A673 (cell line): Measurements from ENCODE around the gene SLCO1A2. TPM values are rescaled to one million over a fixed set of nuclear protein-coding genes. Genes with fewer than 3 reads are reported as not detected.

ENCODE experiments used
- BruUV-seq: library from RNA; stranded (reverse); fragments of 400-500 nt; replicated peaks from 2 replicates; lab custom pipeline; 2021; lab: Mats Ljungman, UMichigan
- CTCF ChIA-PET: fragments of 300-600 bp; sonication (Branson Sonifier 250); formaldehyde crosslinking; loops from one replicate; lab custom pipeline; 2022; ENCODE audit warnings: antibody characterized with exemption; lab: Charles Lee
- POLR2A ChIA-PET: fragments of 300-600 bp; sonication (Branson Sonifier 250); formaldehyde crosslinking; loops from one replicate; lab custom pipeline; 2022; ENCODE audit warnings: antibody characterized with exemption; ENCODE audit not compliant: low non-redundant PET; lab: Charles Lee
- DNase-seq: peaks from one replicate; pipeline ENCODE4 v3.0.0-alpha.2; 2015; ENCODE audit warnings: low spot score
- H3K27ac ChIP-seq: fragments of 200-600 bp; sonication (generic); 2 replicates; pipeline ENCODE4 v1.5.1; 2016; ENCODE audit warnings: mixed run types, low read depth, mild to moderate bottlenecking, mixed read lengths, antibody characterized with exemption, low read length; ENCODE audit not compliant: poor library complexity, severe bottlenecking
- H3K27me3 ChIP-seq: fragments of 200-600 bp; sonication (generic); replicated peaks from 2 replicates; pipeline ENCODE4 v1.6.1; 2017; ENCODE audit warnings: mixed run types, low read depth, mild to moderate bottlenecking, mixed read lengths, antibody characterized with exemption, low read length; ENCODE audit not compliant: insufficient read depth, poor library complexity
- H3K36me3 ChIP-seq: fragments of 200-600 bp; sonication (generic); 2 replicates; pipeline ENCODE4 v1.6.1; 2016; ENCODE audit warnings: mixed run types, mild to moderate bottlenecking, mixed read lengths, antibody characterized with exemption, low read length; ENCODE audit not compliant: insufficient read depth, poor library complexity, severe bottlenecking
- H3K4me1 ChIP-seq: fragments of 200-600 bp; sonication (generic); 2 replicates; pipeline ENCODE4 v1.6.1; 2017; ENCODE audit warnings: mixed run types, mild to moderate bottlenecking, mixed read lengths, antibody characterized with exemption, low read length; ENCODE audit not compliant: insufficient read depth, poor library complexity, severe bottlenecking
- H3K4me3 ChIP-seq: fragments of 200-600 bp; sonication (generic); 2 replicates; pipeline ENCODE4 v1.5.1; 2016; ENCODE audit warnings: low read depth, mixed run types, mild to moderate bottlenecking, mixed read lengths, low read length; ENCODE audit not compliant: poor library complexity, severe bottlenecking
- H3K9me3 ChIP-seq: fragments of 200-600 bp; sonication (generic); 2 replicates; pipeline ENCODE4 v1.6.1; 2016; ENCODE audit warnings: mixed run types, low read depth, mild to moderate bottlenecking, mixed read lengths, antibody characterized with exemption, low read length; ENCODE audit not compliant: poor library complexity, severe bottlenecking
- EZH2 ChIP-seq: fragments of 200-600 bp; sonication (generic); IDR thresholded peaks from 2 replicates; pipeline ENCODE4 v1.6.1; 2017; ENCODE audit warnings: borderline replicate concordance, low read depth, mild to moderate bottlenecking, mixed read lengths, antibody characterized with exemption, low read length; ENCODE audit not compliant: poor library complexity, severe bottlenecking
- intact Hi-C: fragments of 100-400 bp; cut with micrococcal nuclease; formaldehyde crosslinking; loops from one replicate; pipeline ENCODE4 v1.10.0; 2022; ENCODE audit not compliant: unreplicated experiment
- total RNA-seq: library from RNA; stranded (reverse); gene quantifications from 2 replicates; pipeline ENCODE4 v1.2.3, GENCODE V29; 2021
- TF ChIP-seq, protein P1 (sequence below): fragments of 300-800, 200-600 bp; sonication (generic); conservative IDR thresholded peaks from 2 replicates; pipeline ENCODE4 v1.5.1; 2017; ENCODE audit warnings: low read depth, mild to moderate bottlenecking, antibody characterized with exemption, low read length, moderate library complexity, mixed read lengths

SLCO1A2 gene
- total RNA-seq, 1 experiment from 2014 or later, result not detected

DNA sequence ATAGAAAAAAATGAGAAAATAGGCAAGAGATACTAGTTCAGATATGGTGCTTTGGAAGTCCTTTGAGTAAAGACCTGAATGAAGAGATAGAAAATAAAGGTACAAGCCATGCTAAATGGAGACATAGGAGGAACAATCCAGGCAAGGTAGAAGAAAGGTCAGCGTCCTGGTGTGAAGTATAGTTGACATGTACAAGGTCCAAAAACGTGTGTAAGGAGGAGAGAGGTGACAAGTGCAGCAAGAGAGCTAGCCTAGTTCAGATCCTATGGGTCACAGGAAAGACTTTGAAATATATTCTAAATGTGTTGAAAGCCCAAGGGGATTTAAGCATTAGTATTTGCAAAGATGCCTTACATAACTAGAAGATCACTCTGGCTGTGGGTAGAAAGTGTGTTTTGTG is 115.5 kb downstream of the SLCO1A2 start:
- Histone ChIP-seq H3K4me1 (no peaks in the 10 kb centered on the region), H3K4me3 (no peak overlapping the region), H3K36me3 (no peaks in the 10 kb centered on the region), H3K27me3 (no peaks in the 10 kb centered on the region), H3K9me3 (no peaks in the 10 kb centered on the region), H3K27ac (no peak overlapping the region)
- no TSS peak for BruUV-seq
- CTCF ChIA-PET, result interaction anchor here (0.6 kb wide), 1 partner anchor 95 kb away, joined by 5 read pairs; no protein-coding TSS in a partner anchor
- DNase-seq, result no peak
- TF ChIP-seq, protein P1, sequence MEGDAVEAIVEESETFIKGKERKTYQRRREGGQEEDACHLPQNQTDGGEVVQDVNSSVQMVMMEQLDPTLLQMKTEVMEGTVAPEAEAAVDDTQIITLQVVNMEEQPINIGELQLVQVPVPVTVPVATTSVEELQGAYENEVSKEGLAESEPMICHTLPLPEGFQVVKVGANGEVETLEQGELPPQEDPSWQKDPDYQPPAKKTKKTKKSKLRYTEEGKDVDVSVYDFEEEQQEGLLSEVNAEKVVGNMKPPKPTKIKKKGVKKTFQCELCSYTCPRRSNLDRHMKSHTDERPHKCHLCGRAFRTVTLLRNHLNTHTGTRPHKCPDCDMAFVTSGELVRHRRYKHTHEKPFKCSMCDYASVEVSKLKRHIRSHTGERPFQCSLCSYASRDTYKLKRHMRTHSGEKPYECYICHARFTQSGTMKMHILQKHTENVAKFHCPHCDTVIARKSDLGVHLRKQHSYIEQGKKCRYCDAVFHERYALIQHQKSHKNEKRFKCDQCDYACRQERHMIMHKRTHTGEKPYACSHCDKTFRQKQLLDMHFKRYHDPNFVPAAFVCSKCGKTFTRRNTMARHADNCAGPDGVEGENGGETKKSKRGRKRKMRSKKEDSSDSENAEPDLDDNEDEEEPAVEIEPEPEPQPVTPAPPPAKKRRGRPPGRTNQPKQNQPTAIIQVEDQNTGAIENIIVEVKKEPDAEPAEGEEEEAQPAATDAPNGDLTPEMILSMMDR, result no peak
- TF ChIP-seq EZH2, result no peak
- POLR2A ChIA-PET, result no interaction called here
- intact Hi-C loops, result no loop called here

Other genes with a start within 250 kb of the SLCO1A2 start
- gene SLCO1B1, start 203.7 kb downstream of the SLCO1A2 start, total RNA-seq, result not detected in 2 replicates
- gene IAPP, start 38.0 kb upstream of the SLCO1A2 start, total RNA-seq, result not detected in 2 replicates
- 15.0 and 19.6 TPM in 2 replicates for gene PYROXD1, start 102.7 kb upstream of the SLCO1A2 start, total RNA-seq
- gene RECQL, start 166.7 kb upstream of the SLCO1A2 start, total RNA-seq, result 38.2 and 39.3 TPM in 2 replicates
- gene GOLT1B, start 166.9 kb upstream of the SLCO1A2 start, total RNA-seq, result 26.6 and 31.4 TPM in 2 replicates
- gene SPX, start 191.4 kb upstream of the SLCO1A2 start, total RNA-seq, result 0.28 and 0.85 TPM in 2 replicates